ENCODE results near the gene PLEKHG4B. TPM values are rescaled to one million over a fixed set of nuclear protein-coding genes. Genes with fewer than 3 reads are reported as not detected.

PLEKHG4B gene
- total RNA-seq, 4 donors from 2014 or later: 0.18 to 2.5 (median 0.19) TPM; not detected in 1

DNA sequence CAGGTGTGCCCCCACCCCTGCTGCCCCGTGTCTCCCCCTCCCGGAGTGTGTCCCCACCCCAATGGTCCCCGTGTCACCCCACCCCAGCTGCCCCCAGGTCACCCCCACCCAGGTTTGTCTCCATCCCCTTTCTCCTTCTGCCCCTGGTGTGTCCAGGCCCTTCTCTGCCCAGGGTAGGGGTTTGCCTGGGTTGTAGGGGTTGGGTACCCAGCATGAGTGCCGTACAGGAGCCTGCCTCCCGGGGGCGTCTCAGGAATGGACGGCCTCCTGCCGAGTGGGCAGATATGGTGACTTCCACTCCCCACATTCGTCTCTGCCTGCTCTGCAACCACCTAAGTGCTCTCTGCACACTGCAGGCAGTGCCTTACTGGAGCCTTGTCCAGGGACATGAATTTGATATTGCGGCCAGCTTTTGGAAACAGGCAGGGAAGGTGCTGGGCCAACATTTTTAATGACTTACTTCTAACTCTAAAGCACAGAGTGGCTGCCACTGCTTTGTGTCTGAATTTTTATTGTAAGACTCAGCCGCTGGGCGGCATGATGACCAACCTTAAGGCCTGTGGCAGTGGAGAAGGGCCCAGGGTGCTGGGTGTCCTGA, 106.0 kb downstream of the PLEKHG4B start:
- peak in 1 of 3 donors; percentile 34 for DNase-seq
- peaks cover 0 to under 1% (median 0%) of the 10 kb centered on the region in 3 donors for H3K36me3 ChIP-seq
- TF ChIP-seq POLR2A (IDR thresholded peaks at IDR 0.05): no peak
- TF ChIP-seq, protein P1, sequence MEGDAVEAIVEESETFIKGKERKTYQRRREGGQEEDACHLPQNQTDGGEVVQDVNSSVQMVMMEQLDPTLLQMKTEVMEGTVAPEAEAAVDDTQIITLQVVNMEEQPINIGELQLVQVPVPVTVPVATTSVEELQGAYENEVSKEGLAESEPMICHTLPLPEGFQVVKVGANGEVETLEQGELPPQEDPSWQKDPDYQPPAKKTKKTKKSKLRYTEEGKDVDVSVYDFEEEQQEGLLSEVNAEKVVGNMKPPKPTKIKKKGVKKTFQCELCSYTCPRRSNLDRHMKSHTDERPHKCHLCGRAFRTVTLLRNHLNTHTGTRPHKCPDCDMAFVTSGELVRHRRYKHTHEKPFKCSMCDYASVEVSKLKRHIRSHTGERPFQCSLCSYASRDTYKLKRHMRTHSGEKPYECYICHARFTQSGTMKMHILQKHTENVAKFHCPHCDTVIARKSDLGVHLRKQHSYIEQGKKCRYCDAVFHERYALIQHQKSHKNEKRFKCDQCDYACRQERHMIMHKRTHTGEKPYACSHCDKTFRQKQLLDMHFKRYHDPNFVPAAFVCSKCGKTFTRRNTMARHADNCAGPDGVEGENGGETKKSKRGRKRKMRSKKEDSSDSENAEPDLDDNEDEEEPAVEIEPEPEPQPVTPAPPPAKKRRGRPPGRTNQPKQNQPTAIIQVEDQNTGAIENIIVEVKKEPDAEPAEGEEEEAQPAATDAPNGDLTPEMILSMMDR (IDR thresholded peaks at IDR 0.05): no peak
- no peaks in the 10 kb centered on the region for H3K27me3 ChIP-seq
- no peak overlapping the region for H3K27ac ChIP-seq
- no peaks in the 10 kb centered on the region for H3K4me1 ChIP-seq
- no peaks in the 10 kb centered on the region for H3K9me3 ChIP-seq
- no peak overlapping the region for H3K4me3 ChIP-seq

DNA sequence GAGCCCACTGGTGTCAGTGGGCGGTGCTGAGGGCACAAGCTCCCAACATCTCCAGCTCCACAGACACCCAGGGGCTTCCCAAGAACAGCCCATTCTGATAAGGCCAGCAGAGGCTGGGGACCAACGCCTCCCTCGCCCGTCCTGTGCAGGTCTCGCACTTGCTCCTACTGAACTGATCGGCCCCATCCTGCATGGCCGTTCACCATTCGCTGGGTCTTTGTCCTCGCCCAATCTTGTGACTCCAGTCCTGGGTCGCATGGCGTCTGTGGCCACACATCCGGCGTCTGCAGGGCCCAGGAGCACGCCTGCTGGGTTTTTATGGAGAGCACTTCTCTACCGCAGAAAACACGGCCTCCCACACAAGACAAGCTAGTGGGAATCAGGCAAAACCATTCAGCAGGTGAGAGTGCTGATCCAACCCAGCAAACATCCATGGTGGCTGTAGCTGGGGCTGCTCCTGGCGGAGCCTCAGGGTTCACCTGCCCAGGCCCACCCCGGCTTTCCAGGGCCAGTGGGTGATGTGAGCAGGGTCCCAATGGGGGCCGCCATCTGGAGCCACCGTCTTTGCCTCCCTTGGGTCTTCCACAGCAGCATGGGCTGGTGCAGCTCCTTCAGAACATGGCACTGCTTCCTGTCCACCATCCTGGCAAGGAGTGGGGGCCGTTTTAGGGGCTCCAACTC, 106.7 kb downstream of the PLEKHG4B start:
- Histone ChIP-seq H3K27me3 (no peaks in the 10 kb centered on the region), H3K4me1 (no peaks in the 10 kb centered on the region), H3K9me3 (no peaks in the 10 kb centered on the region), H3K4me3 (no peak overlapping the region), H3K27ac (no peak overlapping the region), H3K36me3 (peaks cover 0 to 8% (median 0%) of the 10 kb centered on the region in 3 donors)
- no peak for TF ChIP-seq POLR2A (IDR thresholded peaks at IDR 0.05)
- TF ChIP-seq, protein P1 (IDR thresholded peaks at IDR 0.05): no peak
- peak in 1 of 3 donors; percentile 38 for DNase-seq

DNA sequence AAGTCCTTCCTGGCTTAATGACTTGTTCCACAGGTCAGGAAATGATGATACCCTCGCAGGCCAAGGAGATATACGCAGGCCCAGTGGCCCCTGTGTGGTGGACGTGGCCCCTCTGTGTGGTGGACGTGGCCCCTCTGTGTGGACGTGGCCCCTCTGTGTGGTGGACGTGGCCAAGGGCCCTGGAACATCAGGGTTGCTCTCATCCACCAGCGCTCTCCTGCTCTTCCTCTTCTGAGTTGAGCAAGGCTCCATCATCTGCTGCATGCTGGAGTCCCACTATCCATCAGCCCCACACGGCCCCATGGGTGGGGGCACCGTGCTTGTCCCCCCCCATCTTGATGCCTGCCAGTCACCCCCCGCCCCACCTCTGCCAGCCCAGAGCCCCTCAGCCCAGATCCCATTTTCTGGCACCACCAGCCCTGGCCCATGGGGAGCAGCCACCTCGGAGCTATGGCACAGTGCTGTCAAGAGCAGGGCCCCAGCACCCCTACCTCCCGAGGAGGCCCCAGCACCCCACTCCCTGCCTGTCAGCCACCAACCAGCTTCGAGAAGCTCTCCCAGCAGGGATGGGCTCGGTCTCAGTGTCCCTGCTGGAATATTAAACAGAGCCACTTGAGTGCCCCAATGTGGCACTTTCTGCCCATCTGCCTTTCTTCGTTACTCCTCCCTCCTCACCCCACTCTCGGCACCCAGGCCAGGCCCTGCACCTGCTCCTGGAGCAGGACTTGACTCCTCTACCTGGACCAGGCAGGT, 107.4 kb downstream of the PLEKHG4B start:
- Histone ChIP-seq H3K36me3 (peaks cover 0 to 15% (median 0%) of the 10 kb centered on the region in 3 donors), H3K27me3 (no peaks in the 10 kb centered on the region), H3K4me3 (no peak overlapping the region), H3K9me3 (no peaks in the 10 kb centered on the region), H3K4me1 (no peaks in the 10 kb centered on the region), H3K27ac (no peak overlapping the region)
- TF ChIP-seq, protein P1 (IDR thresholded peaks at IDR 0.05): no peak
- no peak for TF ChIP-seq POLR2A (IDR thresholded peaks at IDR 0.05)
- DNase-seq: peak in 1 of 3 donors; percentile 31

DNA sequence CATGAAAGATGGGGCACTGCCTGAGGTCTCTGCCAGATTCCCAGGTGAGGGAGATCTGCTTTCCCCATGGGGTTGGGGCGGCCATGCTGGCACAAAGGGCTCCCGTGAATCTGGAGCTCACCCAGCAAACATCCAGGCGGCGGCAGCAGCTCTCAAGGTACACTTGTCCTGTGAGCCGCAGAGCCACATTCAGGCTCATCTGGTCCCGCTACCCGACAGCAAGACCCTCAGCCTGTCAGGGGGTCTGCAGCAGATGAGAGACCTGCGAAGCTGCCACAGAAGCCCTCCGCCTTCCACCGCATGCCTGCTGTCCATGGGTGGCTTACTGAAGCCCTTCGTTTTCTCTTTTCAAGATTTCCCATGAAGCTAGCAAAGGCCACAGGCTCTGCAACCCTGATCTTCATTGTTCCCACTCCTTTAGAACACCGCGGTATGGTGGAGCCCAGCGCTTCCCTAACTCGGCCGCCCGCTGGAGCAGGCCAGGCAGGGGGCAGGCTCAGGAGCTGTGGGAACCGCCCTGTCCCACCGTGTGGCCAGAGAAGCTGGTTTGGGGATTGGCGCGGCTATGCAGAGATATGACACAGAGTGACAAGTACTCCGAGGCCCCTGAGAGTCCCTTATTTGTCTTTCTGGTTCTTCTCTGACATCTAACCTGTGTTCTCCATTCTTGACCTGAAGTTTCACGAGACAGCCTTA, 108.1 kb downstream of the PLEKHG4B start:
- Histone ChIP-seq H3K27ac (no peak overlapping the region), H3K4me1 (no peaks in the 10 kb centered on the region), H3K9me3 (no peaks in the 10 kb centered on the region), H3K36me3 (peaks cover 0 to 22% (median 0%) of the 10 kb centered on the region in 3 donors), H3K27me3 (no peaks in the 10 kb centered on the region), H3K4me3 (no peak overlapping the region)
- TF ChIP-seq, protein P1 (IDR thresholded peaks at IDR 0.05): no peak
- TF ChIP-seq POLR2A (IDR thresholded peaks at IDR 0.05): no peak
- DNase-seq: peak in 1 of 3 donors; percentile 32

DNA sequence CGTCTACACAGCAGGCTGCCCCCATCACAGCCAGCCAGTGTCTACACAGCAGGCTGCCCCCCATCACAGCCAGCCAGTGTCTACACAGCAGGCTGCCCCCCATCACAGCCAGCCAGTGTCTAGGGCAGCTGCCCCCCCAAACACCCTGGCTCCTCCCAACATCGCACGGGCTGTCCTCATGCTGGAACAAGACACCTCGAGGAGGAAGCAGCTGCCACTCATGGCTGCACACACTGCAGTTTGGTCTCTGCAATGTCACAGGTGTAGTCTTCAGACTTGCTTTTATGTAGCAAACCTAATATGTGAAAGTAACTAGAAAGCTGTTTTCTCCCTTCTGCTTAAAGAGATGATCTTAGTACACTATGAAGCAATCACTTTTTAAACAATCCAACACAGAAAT, 109.0 kb downstream of the PLEKHG4B start:
- Histone ChIP-seq H3K4me3 (no peak overlapping the region), H3K27me3 (no peaks in the 10 kb centered on the region), H3K4me1 (no peaks in the 10 kb centered on the region), H3K9me3 (no peaks in the 10 kb centered on the region), H3K36me3 (peaks cover 0 to 27% (median 0%) of the 10 kb centered on the region in 3 donors), H3K27ac (no peak overlapping the region)
- DNase-seq: peak in 2 of 3 donors; percentile 12 to 22
- TF ChIP-seq, protein P1 (IDR thresholded peaks at IDR 0.05): no peak
- no peak for TF ChIP-seq POLR2A (IDR thresholded peaks at IDR 0.05)
